ENCODE measurements around the gene SLC25A22.

- TF ChIP-seq POLR2AphosphoS5 (IDR thresholded peaks at IDR 0.05): no peak
- no peak for TF ChIP-seq POLR2A (IDR thresholded peaks at IDR 0.05)
- no peak for TF ChIP-seq CTCF (IDR thresholded peaks at IDR 0.05)
These were observed 7.1 kb downstream of the SLC25A22 start for GRCh38 chr11:790721-791564.

Data from prostate gland (tissue), 2 donors.